Activated naive CD4-positive, alpha-beta T cell treated with anti-CD3 and anti-CD28 coated beads for 36 hours (primary cell): ENCODE results near the gene PRAMEF12. TPM values are rescaled to one million over a fixed set of nuclear protein-coding genes. Genes with fewer than 3 reads are reported as not detected.
"Not testable (repeated sequence)": the region's sequence is repeated elsewhere in the genome, so short reads cannot be mapped to it uniquely, and the experiment has no call there.

Experiments
- CTCF ChIA-PET: fragments of 350-600 bp; sonication (Branson Sonifier 250); formaldehyde crosslinking; loops from one replicate; lab custom pipeline; 2021; ENCODE audit warnings: antibody characterized with exemption; lab: Charles Lee
- DNase-seq: peaks from one replicate; pipeline ENCODE4 v3.0.0-alpha.2; 2020
- H3K27ac Mint-ChIP-seq: one replicate; pipeline ENCODE4 v1.8.0; 2021; ENCODE audit warnings: mild to moderate bottlenecking, mixed read lengths
- H3K27me3 Mint-ChIP-seq: one replicate; pipeline ENCODE4 v1.8.0; 2021; ENCODE audit warnings: low read depth, mixed read lengths
- H3K36me3 Mint-ChIP-seq: one replicate; pipeline ENCODE4 v1.8.0; 2021; ENCODE audit warnings: low read depth, mixed read lengths
- H3K4me1 Mint-ChIP-seq: one replicate; pipeline ENCODE4 v1.8.0; 2021; ENCODE audit warnings: low read depth, mixed read lengths
- H3K4me3 Mint-ChIP-seq: one replicate; pipeline ENCODE4 v1.8.0; 2021; ENCODE audit warnings: mild to moderate bottlenecking, moderate library complexity, mixed read lengths
- H3K9me3 Mint-ChIP-seq: one replicate; pipeline ENCODE4 v1.8.0; 2021; ENCODE audit warnings: mixed read lengths
- intact Hi-C: fragments of 100-400 bp; cut with micrococcal nuclease; formaldehyde crosslinking; loops from one replicate; pipeline ENCODE4 v1.15.1; 2023
- total RNA-seq, 2 experiments: library from RNA; stranded (reverse); gene quantifications; one replicate each; pipeline ENCODE4 v1.2.3, GENCODE V29; 2021

Gene PRAMEF12
- total RNA-seq, 2 experiments from 2014 or later: not detected

GRCh38 chr1:12774801-12775345 lies 1.3 kb downstream of the PRAMEF12 start:
- H3K4me1 Mint-ChIP-seq: no peaks in the 10 kb centered on the region
- intact Hi-C loops: no loop called here

GRCh38 chr1:12775443-12775842 lies 1.9 kb downstream of the PRAMEF12 start:
- Mint-ChIP-seq H3K36me3 (no peaks in the 10 kb centered on the region), H3K9me3 (no peaks in the 10 kb centered on the region), H3K27me3 (peaks cover 16% of the 10 kb centered on the region), H3K4me1 (no peaks in the 10 kb centered on the region), H3K27ac (no peak overlapping the region), H3K4me3 (no peak overlapping the region)
- CTCF ChIA-PET: no interaction called here
- intact Hi-C loops: no loop called here
- DNase-seq: no peak

More at GRCh38 chr1:12774801-12775345, 1.3 kb downstream of the PRAMEF12 start:
- H3K27ac Mint-ChIP-seq: no peak overlapping the region
- no peak overlapping the region for H3K4me3 Mint-ChIP-seq
- CTCF ChIA-PET: no interaction called here
- no peaks in the 10 kb centered on the region for H3K9me3 Mint-ChIP-seq
- no peak for DNase-seq
- H3K27me3 Mint-ChIP-seq: peaks cover 21% of the 10 kb centered on the region
- no peaks in the 10 kb centered on the region for H3K36me3 Mint-ChIP-seq

GRCh38 chr1:12776801-12777557 lies 3.4 kb downstream of the PRAMEF12 start:
- DNase-seq: no peak
- intact Hi-C loops: no loop called here
- no peak overlapping the region for H3K27ac Mint-ChIP-seq
- H3K4me1 Mint-ChIP-seq: no peaks in the 10 kb centered on the region
- CTCF ChIA-PET: no interaction called here
- peaks cover 6% of the 10 kb centered on the region for H3K27me3 Mint-ChIP-seq
- no peaks in the 10 kb centered on the region for H3K36me3 Mint-ChIP-seq
- H3K4me3 Mint-ChIP-seq: no peak overlapping the region
- no peaks in the 10 kb centered on the region for H3K9me3 Mint-ChIP-seq

- H3K36me3 Mint-ChIP-seq: no peaks in the 10 kb centered on the region
- no peaks in the 10 kb centered on the region for H3K4me1 Mint-ChIP-seq
- H3K9me3 Mint-ChIP-seq: peaks cover under 1% of the 10 kb centered on the region
- DNase-seq: no peak
- no peak overlapping the region for H3K27ac Mint-ChIP-seq
- CTCF ChIA-PET: no interaction called here
- H3K4me3 Mint-ChIP-seq: no peak overlapping the region
- peaks cover 6% of the 10 kb centered on the region for H3K27me3 Mint-ChIP-seq
- intact Hi-C loops: no loop called here
These were observed 4.5 kb downstream of the PRAMEF12 start for GRCh38 chr1:12778061-12778460.

GRCh38 chr1:12778907-12779306 lies 5.4 kb downstream of the PRAMEF12 start:
- H3K9me3 Mint-ChIP-seq: peaks cover 7% of the 10 kb centered on the region
- CTCF ChIA-PET: no interaction called here
- no peak for DNase-seq
- no peak overlapping the region for H3K4me3 Mint-ChIP-seq
- peaks cover 6% of the 10 kb centered on the region for H3K27me3 Mint-ChIP-seq
- H3K27ac Mint-ChIP-seq: no peak overlapping the region
- intact Hi-C loops: no loop called here
- no peaks in the 10 kb centered on the region for H3K4me1 Mint-ChIP-seq
- H3K36me3 Mint-ChIP-seq: no peaks in the 10 kb centered on the region

GRCh38 chr1:12781488-12781887 lies 8.0 kb downstream of the PRAMEF12 start:
- peaks cover 23% of the 10 kb centered on the region for H3K9me3 Mint-ChIP-seq
- H3K27ac Mint-ChIP-seq, DNase-seq, CTCF ChIA-PET, H3K4me3 Mint-ChIP-seq, H3K27me3 Mint-ChIP-seq, H3K36me3 Mint-ChIP-seq, H3K4me1 Mint-ChIP-seq, intact Hi-C loops: not testable (repeated sequence)

- CTCF ChIA-PET, intact Hi-C loops, DNase-seq: not testable (repeated sequence)
These were observed 10.2 kb downstream of the PRAMEF12 start for GRCh38 chr1:12783783-12784182.

GRCh38 chr1:12784729-12785128 lies 11.2 kb downstream of the PRAMEF12 start:
- intact Hi-C loops, CTCF ChIA-PET: not testable (repeated sequence)

More at GRCh38 chr1:12783783-12784182, 10.2 kb downstream of the PRAMEF12 start:
- H3K27me3 Mint-ChIP-seq, H3K36me3 Mint-ChIP-seq, H3K27ac Mint-ChIP-seq, H3K4me1 Mint-ChIP-seq, H3K4me3 Mint-ChIP-seq: not testable (repeated sequence)
- peaks cover 24% of the 10 kb centered on the region for H3K9me3 Mint-ChIP-seq

GRCh38 chr1:12791097-12791496 lies 17.6 kb downstream of the PRAMEF12 start, which contains the start of gene PRAMEF1:
TSS of gene PRAMEF1 (plus strand) at chr1:12791397. CDS start at chr1:12793228, 1,831 bp downstream.
- H3K27ac Mint-ChIP-seq, CTCF ChIA-PET, DNase-seq, intact Hi-C loops, H3K36me3 Mint-ChIP-seq, H3K27me3 Mint-ChIP-seq, H3K4me1 Mint-ChIP-seq, H3K4me3 Mint-ChIP-seq, H3K9me3 Mint-ChIP-seq: not testable (repeated sequence)

More at GRCh38 chr1:12784729-12785128, 11.2 kb downstream of the PRAMEF12 start:
- H3K27me3 Mint-ChIP-seq, H3K4me3 Mint-ChIP-seq, H3K36me3 Mint-ChIP-seq, H3K4me1 Mint-ChIP-seq, H3K27ac Mint-ChIP-seq: not testable (repeated sequence)
- peaks cover 24% of the 10 kb centered on the region for H3K9me3 Mint-ChIP-seq
- DNase-seq: peak; percentile 9

GRCh38 chr1:12798911-12799310 lies 25.4 kb downstream of the PRAMEF12 start:
- H3K4me3 Mint-ChIP-seq: no peak overlapping the region
- H3K27me3 Mint-ChIP-seq: peaks cover 2% of the 10 kb centered on the region
- no peaks in the 10 kb centered on the region for H3K4me1 Mint-ChIP-seq
- H3K27ac Mint-ChIP-seq: no peak overlapping the region
- CTCF ChIA-PET: interaction anchor here (0.6 kb wide), 1 partner anchor 431 kb away, joined by 4 read pairs; no protein-coding TSS in a partner anchor
- intact Hi-C loops: no loop called here
- H3K9me3 Mint-ChIP-seq: no peaks in the 10 kb centered on the region
- no peak for DNase-seq
- H3K36me3 Mint-ChIP-seq: no peaks in the 10 kb centered on the region

GRCh38 chr1:12799730-12800129 lies 26.2 kb downstream of the PRAMEF12 start:
- no peak overlapping the region for H3K4me3 Mint-ChIP-seq
- DNase-seq: no peak
- no peaks in the 10 kb centered on the region for H3K36me3 Mint-ChIP-seq
- intact Hi-C loops: no loop called here
- no peak overlapping the region for H3K27ac Mint-ChIP-seq
- CTCF ChIA-PET: no interaction called here
- peaks cover 5% of the 10 kb centered on the region for H3K9me3 Mint-ChIP-seq
- H3K27me3 Mint-ChIP-seq: peaks cover 2% of the 10 kb centered on the region
- no peaks in the 10 kb centered on the region for H3K4me1 Mint-ChIP-seq

- no peak overlapping the region for H3K4me3 Mint-ChIP-seq
- H3K27me3 Mint-ChIP-seq: peaks cover 22% of the 10 kb centered on the region
- CTCF ChIA-PET: no interaction called here
- no peaks in the 10 kb centered on the region for H3K4me1 Mint-ChIP-seq
- intact Hi-C loops: no loop called here
- H3K9me3 Mint-ChIP-seq: peaks cover 8% of the 10 kb centered on the region
- peaks cover 2% of the 10 kb centered on the region for H3K36me3 Mint-ChIP-seq
- H3K27ac Mint-ChIP-seq: no peak overlapping the region
- DNase-seq: no peak
These were observed 36.4 kb downstream of the PRAMEF12 start for GRCh38 chr1:12809933-12810332.
